ENCODE measurements around the gene CDCA3.
"Not testable (repeated sequence)": the region's sequence is repeated elsewhere in the genome, so short reads cannot be mapped to it uniquely, and the experiment has no call there.

Gene CDCA3

DNA sequence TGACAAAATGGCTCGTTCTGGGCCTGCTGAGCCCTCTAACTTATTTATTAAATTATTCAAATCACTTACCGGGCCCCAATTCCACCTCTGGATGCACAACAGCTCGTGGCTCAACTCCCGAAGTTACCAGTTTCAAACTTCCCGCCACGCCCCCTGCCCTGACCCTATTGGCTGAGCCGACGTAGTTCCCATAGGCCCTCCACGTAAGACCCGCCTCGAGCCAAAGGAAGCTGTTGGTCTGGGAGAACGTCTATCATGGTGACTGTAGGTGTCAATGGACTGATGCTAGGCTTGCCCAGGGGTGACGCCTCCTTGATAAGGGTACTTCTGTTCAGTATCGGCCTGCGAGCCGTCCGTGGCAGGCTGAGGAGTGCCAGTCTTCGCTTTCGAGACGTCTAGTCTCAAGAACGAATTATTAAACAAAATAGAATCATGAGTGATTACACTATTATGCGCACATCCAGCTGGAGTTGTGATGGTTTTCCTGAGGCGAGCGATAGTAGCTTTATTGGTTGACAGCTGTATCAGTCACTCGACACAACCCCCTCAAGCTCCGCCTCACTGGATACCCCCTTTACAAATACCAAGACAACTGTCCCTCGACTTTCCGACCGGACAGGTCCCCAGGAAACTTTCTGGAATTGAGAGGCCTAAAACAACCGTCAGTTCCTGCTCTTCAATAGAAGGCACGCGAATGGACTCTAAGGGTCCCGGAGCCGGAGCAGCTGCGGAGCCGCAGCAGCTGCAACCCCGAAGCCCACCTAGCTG is at the start of gene CDCA3:
Gene CDCA3, minus strand, starts transcription at position 134 of the 768 bp plus-strand sequence. CDS start 334 bp downstream, outside the sequence.
- DNase-seq: peak; percentile 92

DNA sequence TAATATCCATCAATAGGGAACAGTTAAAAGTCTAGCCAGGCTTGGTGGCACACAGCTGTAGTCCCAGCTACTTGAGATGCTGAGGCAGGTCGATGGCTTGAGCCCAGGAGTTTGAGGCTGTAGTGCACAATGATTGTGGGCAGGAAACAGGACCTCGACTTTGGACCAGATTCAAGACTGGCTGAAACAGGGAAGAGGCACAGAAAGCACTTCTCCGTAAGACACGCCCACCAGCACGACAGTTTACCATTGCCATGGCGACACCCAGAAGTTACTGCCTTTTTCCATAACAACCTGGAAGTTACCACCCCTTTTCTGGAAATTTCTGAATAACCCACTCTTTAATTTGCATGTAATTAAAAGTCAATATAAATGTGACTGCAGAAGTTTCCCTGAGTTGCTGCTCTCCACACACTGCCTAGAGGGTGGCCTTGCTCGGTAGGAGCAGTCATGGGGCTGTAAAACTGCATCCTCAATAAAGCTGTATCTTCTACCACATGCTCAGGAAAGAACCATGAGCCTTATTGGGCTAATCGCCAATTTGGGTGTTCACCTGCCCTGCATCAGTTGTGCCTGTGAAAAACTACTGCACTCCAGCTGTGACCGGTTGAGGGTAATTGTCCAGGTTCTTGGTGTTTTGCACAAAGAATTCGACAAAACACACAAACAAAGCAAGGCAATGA is 48.9 kb upstream of the CDCA3 start:
- DNase-seq: no peak

DNA sequence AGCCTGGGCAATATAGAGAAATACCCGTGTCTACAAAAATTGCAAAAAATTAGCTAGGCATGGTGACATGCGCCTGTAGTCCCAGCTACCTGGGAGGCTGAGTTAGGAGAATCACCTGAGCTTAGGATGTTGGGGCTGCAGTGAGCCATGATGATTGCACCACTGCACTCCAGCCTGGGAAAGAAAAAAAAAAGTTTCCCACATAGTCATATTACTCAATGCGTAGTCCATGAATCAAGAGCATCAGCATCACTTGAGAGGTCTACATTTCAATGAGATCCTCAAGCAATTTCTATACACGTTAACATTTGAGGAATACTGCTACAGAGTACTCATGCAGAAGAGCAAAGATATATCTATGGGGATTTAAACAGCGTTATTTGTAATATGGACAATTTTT is 48.3 kb upstream of the CDCA3 start:
- DNase-seq: no peak

DNA sequence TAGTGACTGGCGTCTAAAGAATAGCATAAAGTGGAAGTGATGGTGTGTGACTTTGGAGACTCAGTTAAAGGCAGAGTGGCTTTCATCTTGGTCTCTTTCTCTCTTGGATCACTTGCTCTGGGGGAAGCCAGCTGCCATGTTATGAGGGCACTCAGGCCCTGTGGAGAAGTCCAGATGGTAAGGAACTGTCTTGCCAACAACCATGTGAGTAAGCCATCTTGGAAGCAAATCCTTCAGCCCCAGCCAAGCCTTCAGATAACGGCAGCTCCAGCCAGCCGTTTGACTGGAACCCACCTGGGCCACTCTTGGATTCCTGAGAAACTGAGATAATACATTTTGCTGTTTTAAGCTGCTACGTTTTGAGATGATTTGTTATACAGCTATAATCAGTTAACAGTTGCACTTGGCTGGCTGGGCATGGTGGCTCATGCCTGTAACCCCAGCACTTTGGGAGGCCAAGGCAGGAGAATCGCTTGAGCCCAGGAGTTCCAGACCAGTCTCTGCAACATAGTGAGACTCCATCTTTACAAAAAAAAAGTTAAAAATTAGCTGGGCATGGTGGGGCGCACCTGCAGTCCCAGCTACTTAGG is 45.9 kb upstream of the CDCA3 start:
- no peak for DNase-seq

DNA sequence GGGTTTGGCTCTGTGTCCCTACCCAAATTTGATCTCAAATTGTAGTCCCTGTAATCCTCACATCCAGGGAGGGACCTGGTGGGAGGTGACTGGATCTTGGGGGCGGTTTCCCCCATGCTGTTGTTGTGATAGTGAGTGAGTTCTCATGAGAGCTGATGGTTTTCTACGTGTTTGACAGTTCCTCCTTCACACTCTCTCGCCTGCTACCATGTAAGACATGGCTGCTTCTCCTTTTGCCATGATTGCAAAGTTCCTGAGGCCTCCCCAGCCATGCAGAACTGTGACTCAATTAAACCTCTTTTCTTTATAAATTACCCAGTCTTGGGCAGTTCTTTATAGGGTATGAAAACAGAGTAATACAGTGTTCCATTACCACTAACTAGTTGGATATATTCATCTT is 43.2 kb upstream of the CDCA3 start:
- DNase-seq: no peak

DNA sequence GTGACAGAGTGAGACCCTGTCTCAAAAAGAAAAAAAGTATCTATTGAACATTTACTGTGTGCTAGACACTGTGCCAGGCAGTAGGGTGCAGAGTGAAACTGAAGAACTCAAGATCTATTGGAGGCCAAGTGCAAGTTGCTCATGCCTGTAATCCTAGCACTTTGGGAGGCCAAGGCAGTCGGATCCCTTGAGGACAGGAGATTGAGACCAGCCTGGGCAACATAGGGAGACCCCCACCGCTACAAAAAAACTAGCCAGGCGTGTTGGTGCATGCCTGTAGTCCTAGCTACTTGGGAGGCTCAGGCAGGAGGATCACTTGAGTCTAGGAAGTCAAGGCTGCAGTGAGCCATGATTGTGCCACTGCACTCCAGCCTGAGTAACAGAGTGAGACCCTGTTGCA is 41.6 kb upstream of the CDCA3 start:
- DNase-seq: not testable (repeated sequence)

DNA sequence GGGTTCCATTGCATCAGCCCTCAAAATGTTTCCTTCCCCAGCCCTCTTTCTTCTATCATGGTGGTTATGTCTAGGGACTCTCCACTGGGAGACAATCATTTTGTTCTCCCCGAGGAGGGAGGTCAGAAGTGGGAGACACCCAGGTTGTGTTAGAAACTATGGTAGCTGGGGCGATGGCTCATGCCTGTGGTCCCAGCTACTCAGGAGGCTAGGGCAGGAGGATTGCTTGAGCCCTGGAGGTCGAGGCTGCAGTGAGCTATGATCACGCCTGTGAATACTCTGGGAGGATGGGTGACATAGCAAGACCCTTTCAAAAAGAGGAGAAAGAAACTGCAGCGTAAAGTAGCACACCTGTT is 40.5 kb upstream of the CDCA3 start:
- no peak for DNase-seq

DNA sequence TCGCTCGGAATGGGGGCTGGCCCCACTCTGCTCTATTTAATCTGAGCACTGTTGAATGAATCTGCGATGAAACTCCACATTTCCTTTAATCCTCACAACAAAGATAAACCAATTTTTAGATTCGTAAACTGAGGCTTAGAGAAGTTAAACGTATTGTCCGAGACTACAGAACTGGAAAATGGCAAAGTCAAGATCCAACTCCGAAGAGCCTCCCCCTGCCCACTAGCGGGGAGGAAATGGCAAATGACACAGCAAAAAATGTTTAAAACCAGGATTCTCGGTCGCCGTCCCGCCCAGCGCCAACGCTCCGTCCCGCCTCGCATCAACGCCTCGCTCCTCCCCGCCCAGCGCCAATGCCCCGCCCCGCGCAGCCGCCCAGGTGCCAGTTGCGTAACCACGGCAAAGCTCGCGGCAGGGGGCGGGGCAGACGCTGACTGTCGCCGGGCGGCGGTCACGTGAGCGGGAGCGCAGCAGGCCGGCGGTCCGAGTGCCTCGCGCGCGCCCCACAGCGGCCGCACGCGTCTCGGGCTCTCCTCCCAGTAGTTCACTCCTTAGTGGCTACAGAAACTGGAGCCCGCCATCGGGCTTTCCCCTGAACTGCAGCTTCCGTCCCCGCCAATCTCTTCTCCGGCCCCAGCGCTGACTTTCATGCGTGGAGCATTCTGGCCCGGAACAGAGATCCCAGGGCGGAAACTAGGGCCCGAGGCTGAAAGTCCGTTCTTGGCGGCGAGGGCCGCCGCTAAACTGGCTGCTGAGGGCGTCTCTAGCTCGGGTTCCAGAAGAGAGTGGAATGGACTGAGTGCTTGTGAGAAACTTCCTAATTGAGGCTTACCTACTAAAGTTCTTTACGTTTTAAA is 39.9 kb upstream of the CDCA3 start:
- DNase-seq: peak; percentile 92

DNA sequence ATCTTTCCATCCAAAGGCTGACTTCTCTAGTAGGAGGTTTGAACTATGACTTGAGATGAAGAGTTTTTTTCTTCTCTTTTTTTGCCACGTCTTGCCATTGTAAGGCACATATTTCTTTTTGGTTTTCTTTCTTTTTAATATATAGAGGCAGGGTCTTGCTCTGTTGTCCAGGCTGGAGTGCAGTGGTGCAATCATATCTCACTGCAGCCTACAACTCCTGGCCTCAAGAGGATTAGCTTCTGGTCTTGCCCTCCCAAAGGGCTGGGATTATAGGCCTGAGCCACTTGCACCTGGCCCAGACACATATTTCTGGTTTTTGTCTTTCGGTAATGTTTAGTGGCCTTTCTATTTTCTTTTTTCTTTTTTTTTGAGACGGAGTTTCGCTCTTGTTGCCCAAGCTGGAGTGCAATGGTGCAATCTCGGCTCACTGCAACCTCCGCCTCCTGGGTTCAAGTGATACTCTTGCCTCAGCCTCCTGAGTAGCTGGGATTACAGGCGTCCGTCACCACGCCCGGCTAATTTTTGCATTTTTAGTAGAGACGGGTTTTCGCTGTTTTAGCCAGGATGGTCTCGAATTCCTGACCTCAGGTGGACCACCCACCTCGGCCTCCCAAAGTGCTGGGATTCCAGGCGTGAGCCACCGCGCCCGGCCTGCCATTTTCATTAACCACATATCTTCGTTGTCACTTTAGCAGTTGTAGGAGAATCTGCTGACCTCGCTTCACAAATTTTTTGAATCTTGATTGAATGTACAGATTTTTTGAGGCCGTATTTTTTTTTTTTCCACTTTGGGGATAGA is 38.9 kb upstream of the CDCA3 start:
- DNase-seq: not testable (repeated sequence)

DNA sequence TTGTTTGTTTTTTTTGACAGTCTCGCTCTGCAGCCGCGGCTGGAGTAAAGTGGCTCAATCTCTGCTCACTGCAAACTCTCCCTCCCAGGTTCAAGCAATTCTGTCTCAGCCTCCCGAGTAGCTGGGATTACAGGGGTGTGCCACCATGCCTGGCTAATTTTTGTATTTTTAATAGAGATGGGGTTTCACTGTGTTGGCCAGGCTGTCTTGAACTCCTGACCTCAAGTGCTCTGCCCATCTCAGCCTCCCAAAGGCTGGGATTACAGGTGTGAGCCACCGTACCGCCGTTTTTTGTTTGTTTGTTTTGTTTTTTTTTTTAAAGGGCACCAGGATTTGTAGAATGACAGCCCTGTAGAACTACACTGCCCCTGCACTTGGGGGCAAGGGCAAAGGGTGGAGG is 37.7 kb upstream of the CDCA3 start:
- DNase-seq: not testable (repeated sequence)

DNA sequence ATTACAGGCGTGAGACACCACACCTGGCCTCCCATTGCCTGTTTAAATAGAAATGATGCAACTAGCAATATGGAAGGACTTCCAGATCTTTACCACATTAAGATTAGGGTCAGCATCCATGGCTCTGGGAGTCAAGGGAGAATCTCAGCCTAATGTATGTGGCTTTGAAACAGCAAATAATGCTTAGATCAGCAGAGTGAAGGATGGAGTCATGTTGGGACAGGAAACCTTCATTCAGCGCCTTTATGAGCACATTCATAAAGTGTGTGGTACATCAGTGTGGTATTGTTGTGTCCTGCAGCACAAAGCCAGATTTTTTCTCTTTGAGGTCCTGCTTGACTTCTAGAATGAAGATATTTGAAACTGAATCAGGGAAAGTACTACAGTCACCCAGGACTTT is 37.3 kb upstream of the CDCA3 start:
- DNase-seq: no peak

DNA sequence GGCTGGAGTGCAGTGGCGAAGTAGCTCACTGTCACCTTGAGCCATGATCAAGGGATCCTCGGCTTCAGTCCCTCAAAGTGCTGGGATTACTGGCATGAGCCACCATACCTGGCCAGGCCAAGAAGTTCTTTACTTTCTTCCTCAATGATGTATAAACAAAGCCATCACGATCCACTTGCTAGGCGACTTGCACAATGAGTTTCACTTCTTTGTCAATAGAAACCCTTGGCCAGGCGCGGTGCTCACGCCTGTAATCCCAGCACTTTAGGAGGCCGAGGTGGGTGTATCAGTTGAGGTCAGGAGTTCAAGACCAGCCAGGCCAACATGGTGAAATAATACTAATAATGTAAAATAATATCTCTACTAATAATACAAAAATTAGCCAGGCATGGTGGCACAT is 36.4 kb upstream of the CDCA3 start:
- no peak for DNase-seq

DNA sequence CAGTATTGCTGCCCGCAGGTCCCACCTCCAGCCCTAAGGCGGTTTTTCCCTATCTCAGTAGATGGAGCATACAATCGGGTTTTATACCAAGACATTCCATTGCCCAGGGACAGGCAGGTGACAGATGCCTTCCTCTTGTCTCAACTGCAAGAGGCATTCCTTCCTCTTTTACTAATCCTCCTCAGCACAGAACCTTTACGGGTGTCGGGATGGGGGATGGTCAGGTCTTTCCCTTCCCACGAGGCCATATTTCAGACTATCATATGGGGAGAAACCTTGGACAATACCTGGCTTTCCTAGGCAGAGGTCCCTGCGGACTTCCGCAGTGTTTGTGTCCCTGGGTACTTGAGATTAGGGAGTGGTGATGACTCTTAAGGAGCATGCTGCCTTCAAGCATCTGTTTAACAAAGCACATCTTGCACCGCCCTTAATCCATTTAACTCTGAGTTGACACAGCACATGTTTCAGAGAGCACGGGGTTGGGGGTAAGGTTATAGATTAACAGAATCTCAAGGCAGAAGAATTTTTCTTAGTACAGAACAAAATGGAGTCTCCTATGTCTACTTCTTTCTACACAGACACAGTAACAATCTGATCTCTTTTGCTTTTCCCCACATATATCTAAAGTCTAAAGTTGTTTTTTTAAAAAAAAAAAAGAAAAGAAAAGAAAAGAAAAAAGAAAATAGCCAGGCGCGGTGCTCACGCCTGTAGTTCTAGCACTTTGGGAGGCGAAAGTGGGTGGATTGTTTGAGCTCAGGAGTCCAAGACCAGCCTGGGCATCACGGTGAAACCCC is 35.3 kb upstream of the CDCA3 start:
- not testable (repeated sequence) for DNase-seq

DNA sequence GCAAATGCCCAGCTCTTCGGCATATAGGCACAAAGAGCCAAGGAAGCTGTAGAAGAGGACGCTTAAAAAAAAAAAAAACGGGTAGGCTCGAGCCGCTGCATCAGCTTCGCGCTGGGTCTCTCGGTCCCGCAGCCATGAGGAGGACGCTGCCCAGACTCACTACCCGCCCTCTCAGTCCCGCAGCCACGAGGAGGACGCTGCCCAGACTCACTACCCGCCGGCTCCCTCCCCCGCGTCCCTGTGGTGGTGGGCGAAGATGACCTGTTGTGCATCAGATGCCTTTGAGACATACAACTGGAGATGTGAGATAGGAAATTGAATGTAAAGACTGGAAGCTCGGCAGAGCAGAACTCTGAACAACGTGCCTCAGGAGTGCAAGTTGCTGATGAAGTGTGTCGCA is 33.5 kb upstream of the CDCA3 start:
- DNase-seq: no peak

DNA sequence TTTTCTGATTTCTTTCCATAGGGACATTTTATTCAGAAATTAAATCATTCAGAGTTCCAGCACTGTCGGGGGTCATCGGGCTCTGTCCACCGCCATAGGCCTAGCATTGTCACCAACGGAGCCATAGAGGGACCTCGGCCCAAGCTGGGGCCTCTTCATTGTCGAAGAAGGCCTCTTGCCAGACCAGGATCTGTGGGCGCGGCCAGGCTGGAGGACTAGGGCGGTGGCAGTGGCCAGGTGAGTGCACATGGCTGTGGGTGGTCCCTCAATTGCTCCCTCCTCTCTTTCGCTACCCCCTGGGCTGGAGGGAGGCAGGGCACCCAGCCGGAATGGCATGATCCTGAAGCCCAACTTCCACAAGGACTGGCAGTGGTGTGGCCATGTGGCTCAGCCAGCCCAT is 32.6 kb upstream of the CDCA3 start:
- no peak for DNase-seq

DNA sequence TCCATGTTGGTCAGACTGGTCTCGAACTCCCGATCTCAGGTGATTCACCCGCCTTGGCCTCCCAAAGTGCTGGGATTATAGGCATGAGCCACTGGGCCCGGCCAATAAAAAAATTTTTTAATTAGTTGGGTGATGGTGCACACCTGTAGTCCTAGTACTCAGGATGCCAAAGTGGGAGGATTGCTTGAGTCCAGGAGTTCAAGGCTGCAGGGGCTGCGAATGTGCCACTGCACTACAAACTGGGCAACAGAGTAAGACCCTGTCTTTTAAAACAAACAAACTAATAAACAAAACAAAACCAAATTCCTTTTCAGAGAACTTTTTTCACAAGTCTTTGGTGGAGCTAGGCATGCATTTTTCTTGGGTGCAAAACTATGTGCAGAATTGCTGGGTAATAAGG is 32.2 kb upstream of the CDCA3 start:
- DNase-seq: no peak

DNA sequence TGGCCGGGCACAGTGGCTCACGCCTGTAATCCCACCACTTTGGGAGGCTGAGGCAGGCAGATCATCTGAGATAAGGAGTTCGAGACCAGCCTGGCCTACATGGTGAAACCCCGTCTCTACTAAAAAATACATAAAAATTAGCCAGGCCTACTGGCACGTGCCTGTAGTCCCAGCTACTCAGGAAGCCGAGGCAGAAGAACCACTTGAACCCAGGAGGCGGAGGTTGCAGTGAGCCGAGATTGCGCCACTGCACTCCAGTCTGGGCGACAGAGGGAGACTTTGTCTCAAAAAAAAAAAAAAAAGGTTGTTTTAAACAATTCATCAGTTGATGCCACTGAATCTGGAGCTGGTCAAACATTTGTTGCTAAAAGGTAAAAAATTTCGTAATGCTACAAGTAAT is 28.7 kb upstream of the CDCA3 start:
- DNase-seq: not testable (repeated sequence)

DNA sequence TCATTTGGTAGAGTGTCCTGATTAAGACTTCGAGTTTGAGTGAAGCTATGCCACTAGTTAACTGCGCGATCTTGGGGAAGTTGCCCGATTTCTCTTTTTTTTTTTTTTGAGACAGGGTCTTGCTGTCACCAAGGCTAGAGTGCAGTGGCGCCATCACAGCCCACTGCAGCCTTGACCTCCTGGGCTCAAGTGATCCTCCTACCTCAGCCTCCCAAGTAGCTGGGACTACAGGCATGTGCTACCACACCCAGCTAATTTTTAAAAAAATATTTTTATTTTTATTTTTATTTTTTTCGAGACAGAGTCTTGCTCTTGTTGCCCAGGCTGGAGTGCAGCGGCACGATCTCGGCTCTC is 22.9 kb upstream of the CDCA3 start:
- not testable (repeated sequence) for DNase-seq

DNA sequence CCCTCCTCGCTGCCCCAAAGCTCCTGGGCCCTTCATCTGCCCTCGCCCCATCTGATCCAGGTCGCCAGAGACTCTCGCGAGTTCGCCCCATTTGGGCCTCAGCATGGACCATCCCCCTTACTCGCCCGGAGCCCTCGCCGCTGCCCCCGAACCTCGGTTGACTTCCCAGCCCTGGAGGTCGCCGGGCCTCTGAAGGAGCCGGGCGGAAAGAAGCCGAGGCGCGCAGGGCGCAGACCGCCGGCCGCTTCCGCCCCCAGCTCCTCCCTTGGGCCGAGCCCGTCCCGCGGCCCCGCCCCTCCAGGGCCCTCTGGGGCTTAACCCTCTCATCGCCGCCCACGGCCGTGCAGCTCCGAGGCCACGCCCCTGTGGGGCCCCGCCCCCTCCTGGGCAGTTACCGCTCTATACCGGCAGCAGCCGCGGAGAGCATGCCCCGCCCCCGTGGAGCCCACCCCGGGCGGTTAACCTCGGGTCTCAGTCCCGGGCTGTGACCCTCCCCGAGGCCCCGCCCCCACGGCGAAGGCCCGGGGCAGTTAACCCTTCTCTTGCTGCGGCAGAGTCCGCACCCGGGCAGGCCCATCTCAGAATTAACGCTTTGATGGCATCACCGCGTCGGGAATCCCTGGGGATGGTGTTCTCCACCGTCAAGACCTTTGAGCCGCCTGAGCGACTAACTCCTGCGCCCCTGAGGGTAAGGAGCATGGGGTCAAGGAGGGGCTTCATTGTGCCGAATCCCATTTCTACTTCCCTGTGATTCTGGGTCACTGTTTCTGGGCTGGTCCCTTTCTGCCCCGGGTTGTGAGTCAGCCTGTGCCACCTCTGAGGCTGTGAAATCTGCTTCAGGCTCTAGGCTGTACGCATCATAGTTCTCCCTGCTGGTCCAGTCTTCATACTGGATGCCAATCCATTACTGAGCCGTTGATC is 22.3 kb upstream of the CDCA3 start, which contains the start of gene SPSB2:
Gene SPSB2, minus strand, starts transcription at position 210 of the 921 bp plus-strand sequence. CDS start 402 bp downstream, outside the sequence.
- DNase-seq: peak; percentile 89
